ENCODE data around the gene METRNL.

METRNL gene

DNA sequence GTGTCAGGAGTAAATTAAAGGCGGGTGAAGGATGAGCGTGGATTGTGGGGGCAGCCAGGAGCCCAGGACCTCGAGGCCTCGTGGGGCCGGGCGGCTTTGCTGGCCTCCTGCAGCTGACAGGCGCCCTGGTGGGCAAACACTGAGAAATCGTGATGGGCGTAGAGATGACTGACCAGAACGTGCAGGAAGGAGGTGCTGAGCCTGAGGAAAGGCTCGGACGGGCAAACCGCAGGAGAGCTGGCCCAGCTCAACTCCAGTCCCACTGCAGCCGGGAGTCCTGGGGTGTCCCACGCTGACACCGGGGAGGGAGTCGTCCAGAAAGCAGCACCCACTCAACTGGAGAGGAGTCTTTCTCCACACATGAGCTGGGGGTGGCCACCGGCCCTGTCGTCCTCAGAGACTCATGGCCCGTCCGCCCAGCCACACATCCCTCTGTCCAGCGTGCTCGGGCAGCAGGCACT lies 36.9 kb downstream of the METRNL start:
- Histone ChIP-seq H3K9me2 (replicated peaks; ENCODE audit: control insufficient read depth, low read length) (no peaks in the 10 kb centered on the region), H3K4me1 (ENCODE audit: control insufficient read depth, low read length) (peaks cover 19% of the 10 kb centered on the region), H3K9me3 (ENCODE audit: control insufficient read depth, insufficient read depth, low read length) (no peaks in the 10 kb centered on the region), H3K27me3 (ENCODE audit: control insufficient read depth, low read length) (peaks cover 3% of the 10 kb centered on the region; the same call in 1 of the 2 replicates), H3K4me3 (ENCODE audit: low read length) (no peak overlapping the region), H3K27ac (ENCODE audit: low read depth, low read length) (no peak overlapping the region), H4K20me1 (ENCODE audit: control insufficient read depth, insufficient read depth, low read depth, low read length) (no peaks in the 10 kb centered on the region), H3K79me2 (ENCODE audit: control insufficient read depth, low read length) (no peaks in the 10 kb centered on the region), H3F3A (ENCODE audit: control insufficient read depth, insufficient read depth) (peaks cover 8% of the 10 kb centered on the region), H3K36me3 (ENCODE audit: control insufficient read depth, low read length) (no peaks in the 10 kb centered on the region), H3K4me2 (ENCODE audit: low read length) (no peak overlapping the region)
- TF ChIP-seq, protein P1, sequence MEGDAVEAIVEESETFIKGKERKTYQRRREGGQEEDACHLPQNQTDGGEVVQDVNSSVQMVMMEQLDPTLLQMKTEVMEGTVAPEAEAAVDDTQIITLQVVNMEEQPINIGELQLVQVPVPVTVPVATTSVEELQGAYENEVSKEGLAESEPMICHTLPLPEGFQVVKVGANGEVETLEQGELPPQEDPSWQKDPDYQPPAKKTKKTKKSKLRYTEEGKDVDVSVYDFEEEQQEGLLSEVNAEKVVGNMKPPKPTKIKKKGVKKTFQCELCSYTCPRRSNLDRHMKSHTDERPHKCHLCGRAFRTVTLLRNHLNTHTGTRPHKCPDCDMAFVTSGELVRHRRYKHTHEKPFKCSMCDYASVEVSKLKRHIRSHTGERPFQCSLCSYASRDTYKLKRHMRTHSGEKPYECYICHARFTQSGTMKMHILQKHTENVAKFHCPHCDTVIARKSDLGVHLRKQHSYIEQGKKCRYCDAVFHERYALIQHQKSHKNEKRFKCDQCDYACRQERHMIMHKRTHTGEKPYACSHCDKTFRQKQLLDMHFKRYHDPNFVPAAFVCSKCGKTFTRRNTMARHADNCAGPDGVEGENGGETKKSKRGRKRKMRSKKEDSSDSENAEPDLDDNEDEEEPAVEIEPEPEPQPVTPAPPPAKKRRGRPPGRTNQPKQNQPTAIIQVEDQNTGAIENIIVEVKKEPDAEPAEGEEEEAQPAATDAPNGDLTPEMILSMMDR (IDR thresholded peaks at IDR 0.05; ENCODE audit: low read depth, low read length, poor library complexity, severe bottlenecking): no peak
- TF ChIP-seq EZH2phosphoT487 (IDR thresholded peaks at IDR 0.05; ENCODE audit: borderline replicate concordance, low read length): no peak

DNA sequence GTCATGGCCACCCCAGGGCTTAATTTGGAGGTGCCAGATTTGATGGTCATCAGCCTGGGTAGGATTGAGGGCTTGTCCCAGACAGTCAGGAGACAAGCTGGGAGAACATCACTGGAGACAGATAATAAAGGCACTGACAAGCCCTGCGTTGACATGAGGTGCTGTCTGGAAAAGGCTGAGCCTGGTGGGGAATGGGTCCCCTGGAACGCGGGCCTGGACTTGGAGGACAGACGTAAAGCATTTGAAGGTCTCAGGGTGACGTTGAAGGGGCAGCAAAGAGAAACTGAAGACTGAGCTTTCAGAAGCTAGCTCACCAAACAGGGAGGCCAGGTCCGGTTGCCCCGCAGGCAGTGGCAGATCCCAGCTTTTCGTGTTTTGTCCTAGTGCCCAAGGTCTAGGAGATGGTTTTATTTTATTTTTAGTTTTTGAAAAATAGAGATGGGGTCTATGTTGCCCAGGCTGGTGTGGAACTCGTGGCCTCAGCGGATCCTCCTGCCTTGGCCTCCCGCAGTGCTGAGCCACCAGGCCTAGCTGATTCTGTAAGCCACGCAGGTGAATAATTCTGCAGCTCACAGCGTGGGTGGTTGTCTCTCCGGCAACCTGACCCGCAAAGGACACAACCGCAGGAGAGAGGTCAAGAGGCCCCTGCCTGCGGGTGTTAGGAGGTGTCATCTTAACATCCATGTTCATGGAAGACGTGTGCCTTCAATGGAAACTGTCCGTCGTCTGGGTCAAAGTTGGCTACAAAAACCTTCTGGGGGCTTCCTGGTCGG lies 37.6 kb downstream of the METRNL start:
- Histone ChIP-seq H4K20me1 (ENCODE audit: control insufficient read depth, insufficient read depth, low read depth, low read length) (no peaks in the 10 kb centered on the region), H3K36me3 (ENCODE audit: control insufficient read depth, low read length) (no peaks in the 10 kb centered on the region), H3K4me1 (ENCODE audit: control insufficient read depth, low read length) (peaks cover 19% of the 10 kb centered on the region), H3K27ac (ENCODE audit: low read depth, low read length) (no peak overlapping the region), H3K79me2 (ENCODE audit: control insufficient read depth, low read length) (no peaks in the 10 kb centered on the region), H3K4me3 (ENCODE audit: low read length) (no peak overlapping the region), H3F3A (ENCODE audit: control insufficient read depth, insufficient read depth) (peaks cover 8% of the 10 kb centered on the region), H3K27me3 (ENCODE audit: control insufficient read depth, low read length) (peaks cover 4% of the 10 kb centered on the region), H3K4me2 (ENCODE audit: low read length) (no peak overlapping the region), H3K9me3 (ENCODE audit: control insufficient read depth, insufficient read depth, low read length) (no peaks in the 10 kb centered on the region), H3K9me2 (replicated peaks; ENCODE audit: control insufficient read depth, low read length) (no peaks in the 10 kb centered on the region)
- TF ChIP-seq, protein P1 (IDR thresholded peaks at IDR 0.05; ENCODE audit: low read depth, low read length, poor library complexity, severe bottlenecking): no peak
- no peak for TF ChIP-seq EZH2phosphoT487 (IDR thresholded peaks at IDR 0.05; ENCODE audit: borderline replicate concordance, low read length)

DNA sequence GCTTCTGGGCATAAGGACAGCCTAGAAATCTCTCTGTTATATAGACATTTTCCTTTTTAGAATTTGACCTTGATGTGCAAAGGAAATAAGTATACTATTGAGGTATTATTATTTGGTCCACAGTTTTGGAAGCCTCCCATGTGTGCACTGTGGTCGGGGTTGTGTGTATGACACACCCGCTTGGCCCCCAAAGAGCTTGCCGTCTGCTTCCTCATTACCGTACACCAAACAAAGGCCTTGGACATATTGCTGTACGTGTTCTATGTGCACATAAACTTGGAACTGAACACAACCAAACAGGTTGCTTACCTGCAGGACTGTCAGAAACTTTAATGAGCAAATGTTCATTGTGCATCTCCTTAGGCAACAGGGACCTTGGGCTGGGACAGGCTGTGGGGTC lies 38.2 kb downstream of the METRNL start:
- no peaks in the 10 kb centered on the region for H3K9me2 ChIP-seq (replicated peaks; ENCODE audit: control insufficient read depth, low read length)
- H3K36me3 ChIP-seq (ENCODE audit: control insufficient read depth, low read length): no peaks in the 10 kb centered on the region
- H3K4me2 ChIP-seq (ENCODE audit: low read length): no peak overlapping the region
- H3K9me3 ChIP-seq (ENCODE audit: control insufficient read depth, insufficient read depth, low read length): no peaks in the 10 kb centered on the region
- peaks cover 8% of the 10 kb centered on the region for H3F3A ChIP-seq (ENCODE audit: control insufficient read depth, insufficient read depth)
- no peak overlapping the region for H3K27ac ChIP-seq (ENCODE audit: low read depth, low read length)
- H3K79me2 ChIP-seq (ENCODE audit: control insufficient read depth, low read length): no peaks in the 10 kb centered on the region
- H3K4me1 ChIP-seq (ENCODE audit: control insufficient read depth, low read length): peaks cover 19% of the 10 kb centered on the region
- no peak overlapping the region for H3K4me3 ChIP-seq (ENCODE audit: low read length)
- no peak for TF ChIP-seq EZH2phosphoT487 (IDR thresholded peaks at IDR 0.05; ENCODE audit: borderline replicate concordance, low read length)
- TF ChIP-seq, protein P1 (IDR thresholded peaks at IDR 0.05; ENCODE audit: low read depth, low read length, poor library complexity, severe bottlenecking): no peak
- no peaks in the 10 kb centered on the region for H4K20me1 ChIP-seq (ENCODE audit: control insufficient read depth, insufficient read depth, low read depth, low read length)
- peaks cover 9% of the 10 kb centered on the region for H3K27me3 ChIP-seq (ENCODE audit: control insufficient read depth, low read length)
